Trophoblast cell (in vitro differentiated cells and primary cell): ENCODE measurements around the gene ANKK1.

Experiments
- DNase-seq, 2 donors: peaks; one replicate each; pipeline ENCODE4 v3.0.0-alpha.2; 2016
- H2AFZ ChIP-seq: 2 replicates; pipeline ENCODE4 v1.6.1; 2013; ENCODE audit warnings: low read length, moderate library complexity, mild to moderate bottlenecking; ENCODE audit not compliant: insufficient read depth, poor library complexity
- H2AK5ac ChIP-seq: 2 replicates; pipeline ENCODE4 v1.6.1; 2013; ENCODE audit warnings: mild to moderate bottlenecking, low read length
- H2BK120ac ChIP-seq: 2 replicates; pipeline ENCODE4 v1.6.1; 2013; ENCODE audit warnings: low read length, mild to moderate bottlenecking, moderate library complexity; ENCODE audit not compliant: insufficient read depth, poor library complexity
- H2BK12ac ChIP-seq: 2 replicates; pipeline ENCODE4 v1.6.1; 2013; ENCODE audit warnings: mild to moderate bottlenecking, low read length, moderate library complexity
- H2BK5ac ChIP-seq: 2 replicates; pipeline ENCODE4 v1.6.1; 2013; ENCODE audit warnings: low read length, low read depth, moderate library complexity, mild to moderate bottlenecking; ENCODE audit not compliant: poor library complexity
- H3K14ac ChIP-seq: 2 replicates; pipeline ENCODE4 v1.6.1; 2013; ENCODE audit warnings: mild to moderate bottlenecking, low read length
- H3K18ac ChIP-seq: 2 replicates; pipeline ENCODE4 v1.6.1; 2013; ENCODE audit warnings: mild to moderate bottlenecking, low read length
- H3K23ac ChIP-seq: 2 replicates; pipeline ENCODE4 v1.6.1; 2013; ENCODE audit warnings: low read length
- H3K27ac ChIP-seq: 2 replicates; pipeline ENCODE4 v1.5.1; 2013; ENCODE audit warnings: low read depth, mild to moderate bottlenecking, inconsistent platforms, low read length, moderate library complexity
- H3K27me3 ChIP-seq: 2 replicates; pipeline ENCODE4 v1.6.1; 2013; ENCODE audit warnings: inconsistent platforms, mild to moderate bottlenecking, low read length, moderate library complexity; ENCODE audit not compliant: insufficient read depth
- H3K36me3 ChIP-seq, 2 experiments: 1 replicate in 1 of 2; 2 replicates in 1 of 2; pipeline ENCODE4 v1.6.1; 2013; ENCODE audit warnings: low read length in 2 of 2, mild to moderate bottlenecking in 2 of 2, moderate library complexity in 1 of 2; ENCODE audit not compliant: insufficient read depth in 2 of 2, control insufficient read depth in 1 of 2
- H3K4ac ChIP-seq: 2 replicates; pipeline ENCODE4 v1.6.1; 2013; ENCODE audit warnings: low read depth, mild to moderate bottlenecking, low read length, moderate library complexity
- H3K4me1 ChIP-seq, 2 experiments: 1 replicate in 1 of 2; 2 replicates in 1 of 2; pipeline ENCODE4 v1.6.1; 2013; ENCODE audit warnings: low read length in 2 of 2, mild to moderate bottlenecking in 2 of 2, moderate library complexity in 1 of 2; ENCODE audit not compliant: insufficient read depth in 2 of 2, control insufficient read depth in 1 of 2
- H3K4me2 ChIP-seq: 2 replicates; pipeline ENCODE4 v1.6.1; 2013; ENCODE audit warnings: inconsistent platforms, mild to moderate bottlenecking, low read length, moderate library complexity
- H3K4me3 ChIP-seq: 2 replicates; pipeline ENCODE4 v1.5.1; 2013; ENCODE audit warnings: mild to moderate bottlenecking, low read depth, low read length, inconsistent platforms
- H3K79me1 ChIP-seq: one replicate; pipeline ENCODE4 v1.6.1; 2013; ENCODE audit warnings: low read length
- H3K79me2 ChIP-seq: 2 replicates; pipeline ENCODE4 v1.6.1; 2013; ENCODE audit warnings: low read length, mild to moderate bottlenecking; ENCODE audit not compliant: control insufficient read depth, insufficient read depth, poor library complexity
- H3K9ac ChIP-seq: 2 replicates; pipeline ENCODE4 v1.6.1; 2013; ENCODE audit warnings: mild to moderate bottlenecking, low read length
- H3K9me3 ChIP-seq: 2 replicates; pipeline ENCODE4 v1.6.1; 2013; ENCODE audit warnings: low read depth, mild to moderate bottlenecking, control low read depth, inconsistent platforms, low read length; ENCODE audit not compliant: insufficient read depth
- H4K12ac ChIP-seq: 2 replicates; pipeline ENCODE4 v1.6.1; 2013; ENCODE audit warnings: low read depth, mild to moderate bottlenecking, low read length, moderate library complexity
- H4K8ac ChIP-seq: 2 replicates; pipeline ENCODE4 v1.6.1; 2013; ENCODE audit warnings: low read depth, mild to moderate bottlenecking, low read length, moderate library complexity
- H4K91ac ChIP-seq: one replicate; pipeline ENCODE4 v1.6.1; 2013; ENCODE audit warnings: low read depth, mild to moderate bottlenecking, low read length, moderate library complexity
- WGBS: extraction: QIAGEN DNeasy Blood & Tissue Kit; methylation state at CpG from one replicate; pipeline ENCODE4 v1.1.7; 2013; ENCODE audit warnings: missing lambda C conversion rate; ENCODE audit not compliant: insufficient read length, insufficient coverage; ENCODE audit errors: extremely low coverage; 5-methylcytosine and 5-hydroxymethylcytosine counted together

ANKK1 gene

GRCh38 chr11:113341388-113342165 is 46.0 kb upstream of the ANKK1 start:
- WGBS: no CpG with 5 or more reads among the region's 10 CpGs
- no peak overlapping the region for H2AK5ac ChIP-seq

GRCh38 chr11:113345978-113346377 is 41.6 kb upstream of the ANKK1 start:
- H2BK12ac ChIP-seq: no peak overlapping the region
- H2BK5ac ChIP-seq: no peak overlapping the region
- no peak overlapping the region for H2AK5ac ChIP-seq
- no peak overlapping the region for H3K4me3 ChIP-seq
- no peak overlapping the region for H3K4me2 ChIP-seq
- H4K8ac ChIP-seq: no peak overlapping the region
- no peak overlapping the region for H2BK120ac ChIP-seq
- H3K18ac ChIP-seq: no peak overlapping the region
- H4K12ac ChIP-seq: no peak overlapping the region
- no peaks in the 10 kb centered on the region for H3K27me3 ChIP-seq
- H3K4me1 ChIP-seq: peaks cover 0 to 2% of the 10 kb centered on the region in 2 experiments
- H3K9me3 ChIP-seq: no peaks in the 10 kb centered on the region
- no peak overlapping the region for H4K91ac ChIP-seq
- no peak for DNase-seq
- H3K14ac ChIP-seq: no peak overlapping the region
- H2AFZ ChIP-seq: no peak overlapping the region
- H3K23ac ChIP-seq: no peak overlapping the region
- peaks cover 8 to 11% of the 10 kb centered on the region in 2 experiments for H3K36me3 ChIP-seq
- H3K9ac ChIP-seq: no peak overlapping the region
- H3K79me1 ChIP-seq: no peaks in the 10 kb centered on the region
- no peak overlapping the region for H3K27ac ChIP-seq
- no peaks in the 10 kb centered on the region for H3K79me2 ChIP-seq
- no peak overlapping the region for H3K4ac ChIP-seq
- no CpG with 5 or more reads among the region's 8 CpGs for WGBS

More at GRCh38 chr11:113341388-113342165, 46.0 kb upstream of the ANKK1 start:
- Histone ChIP-seq H3K27me3 (no peaks in the 10 kb centered on the region), H3K18ac (no peak overlapping the region), H2BK120ac (no peak overlapping the region), H3K36me3 (peaks cover 9 to 16% of the 10 kb centered on the region in 2 experiments), H3K79me2 (no peaks in the 10 kb centered on the region), H3K4me3 (no peak overlapping the region), H3K27ac (no peak overlapping the region), H4K8ac (no peak overlapping the region), H2BK12ac (no peak overlapping the region), H3K4me2 (no peak overlapping the region), H2AFZ (no peak overlapping the region), H2BK5ac (no peak overlapping the region), H4K12ac (no peak overlapping the region), H4K91ac (no peak overlapping the region), H3K23ac (no peak overlapping the region), H3K9me3 (peaks cover 3% of the 10 kb centered on the region), H3K4ac (no peak overlapping the region), H3K4me1 (peaks cover 0 to 2% of the 10 kb centered on the region in 2 experiments), H3K14ac (no peak overlapping the region), H3K9ac (no peak overlapping the region), H3K79me1 (no peaks in the 10 kb centered on the region)
- no peak for DNase-seq

- H3K79me2 ChIP-seq: no peaks in the 10 kb centered on the region
- H3K4ac ChIP-seq: no peak overlapping the region
- no peak overlapping the region for H3K18ac ChIP-seq
- H2AK5ac ChIP-seq: no peak overlapping the region
- H3K9ac ChIP-seq: no peak overlapping the region
- H3K36me3 ChIP-seq: peaks cover 3 to 10% of the 10 kb centered on the region in 2 experiments
- no peaks in the 10 kb centered on the region for H3K4me1 ChIP-seq
- H3K27me3 ChIP-seq: no peaks in the 10 kb centered on the region
- H3K23ac ChIP-seq: no peak overlapping the region
- H3K4me3 ChIP-seq: no peak overlapping the region
- H2AFZ ChIP-seq: no peak overlapping the region
- no CpG with 5 or more reads among the region's 3 CpGs for WGBS
- H3K9me3 ChIP-seq: no peaks in the 10 kb centered on the region
- H4K12ac ChIP-seq: no peak overlapping the region
- no peak overlapping the region for H3K14ac ChIP-seq
- H4K8ac ChIP-seq: no peak overlapping the region
- no peak overlapping the region for H2BK120ac ChIP-seq
- H3K4me2 ChIP-seq: no peak overlapping the region
- H2BK5ac ChIP-seq: no peak overlapping the region
- H3K27ac ChIP-seq: no peak overlapping the region
- DNase-seq: no peak
- no peaks in the 10 kb centered on the region for H3K79me1 ChIP-seq
- H2BK12ac ChIP-seq: no peak overlapping the region
- H4K91ac ChIP-seq: no peak overlapping the region
These were observed 38.1 kb upstream of the ANKK1 start for GRCh38 chr11:113349528-113349927.

- no CpG with 5 or more reads among the region's 11 CpGs for WGBS
These were observed 37.1 kb upstream of the ANKK1 start for GRCh38 chr11:113350336-113351067.

More at GRCh38 chr11:113350336-113351067, 37.1 kb upstream of the ANKK1 start:
- no peak overlapping the region for H3K4ac ChIP-seq
- H3K9ac ChIP-seq: no peak overlapping the region
- H3K4me1 ChIP-seq: no peaks in the 10 kb centered on the region
- H3K79me2 ChIP-seq: no peaks in the 10 kb centered on the region
- no peak overlapping the region for H2BK5ac ChIP-seq
- H3K14ac ChIP-seq: no peak overlapping the region
- H3K9me3 ChIP-seq: no peaks in the 10 kb centered on the region
- no peak overlapping the region for H2BK120ac ChIP-seq
- no peak overlapping the region for H3K23ac ChIP-seq
- no peak overlapping the region for H3K4me3 ChIP-seq
- no peak overlapping the region for H3K18ac ChIP-seq
- peaks cover 0 to 8% of the 10 kb centered on the region in 2 experiments for H3K36me3 ChIP-seq
- no peak overlapping the region for H2AK5ac ChIP-seq
- H2BK12ac ChIP-seq: no peak overlapping the region
- H3K79me1 ChIP-seq: no peaks in the 10 kb centered on the region
- H4K12ac ChIP-seq: no peak overlapping the region
- no peaks in the 10 kb centered on the region for H3K27me3 ChIP-seq
- H4K91ac ChIP-seq: no peak overlapping the region
- H3K27ac ChIP-seq: no peak overlapping the region
- no peak for DNase-seq
- no peak overlapping the region for H2AFZ ChIP-seq
- no peak overlapping the region for H3K4me2 ChIP-seq
- no peak overlapping the region for H4K8ac ChIP-seq
